ENCODE results near the gene PPP1R12B.
"Not testable (repeated sequence)": the region's sequence is repeated elsewhere in the genome, so short reads cannot be mapped to it uniquely, and the experiment has no call there.

The PPP1R12B gene

GRCh38 chr1:202348005-202348508, 442 bp upstream of the PPP1R12B start:
- no peak for DNase-seq

GRCh38 chr1:202349206-202349928, 868 bp downstream of the PPP1R12B start:
- no peak for DNase-seq

GRCh38 chr1:202351725-202352124, 3.2 kb downstream of the PPP1R12B start:
- DNase-seq, result no peak

GRCh38 chr1:202352583-202353197, 4.2 kb downstream of the PPP1R12B start:
- not testable (repeated sequence) for DNase-seq

GRCh38 chr1:202355944-202356553, 7.5 kb downstream of the PPP1R12B start:
- DNase-seq, result no peak

GRCh38 chr1:202357506-202357905, 9.0 kb downstream of the PPP1R12B start:
- DNase-seq, result no peak

- no peak for DNase-seq
Observed at GRCh38 chr1:202361224-202361623, 12.7 kb downstream of the PPP1R12B start.

GRCh38 chr1:202361701-202362100, 13.2 kb downstream of the PPP1R12B start:
- DNase-seq, result no peak

- DNase-seq, result no peak
Observed at GRCh38 chr1:202362212-202362611, 13.7 kb downstream of the PPP1R12B start.

- no peak for DNase-seq
Observed at GRCh38 chr1:202365092-202365815, 16.8 kb downstream of the PPP1R12B start.

GRCh38 chr1:202367271-202367670, 18.8 kb downstream of the PPP1R12B start:
- DNase-seq, result no peak

GRCh38 chr1:202370906-202371305, 22.4 kb downstream of the PPP1R12B start:
- not testable (repeated sequence) for DNase-seq

- no peak for DNase-seq
Observed at GRCh38 chr1:202374099-202374498, 25.6 kb downstream of the PPP1R12B start.

- DNase-seq, result not testable (repeated sequence)
Observed at GRCh38 chr1:202375175-202375574, 26.7 kb downstream of the PPP1R12B start.

- DNase-seq, result no peak
Observed at GRCh38 chr1:202376247-202376646, 27.7 kb downstream of the PPP1R12B start.

GRCh38 chr1:202379884-202380529, 31.5 kb downstream of the PPP1R12B start:
- not testable (repeated sequence) for DNase-seq

GRCh38 chr1:202380535-202380934, 32.0 kb downstream of the PPP1R12B start:
- DNase-seq, result not testable (repeated sequence)

- DNase-seq, result not testable (repeated sequence)
Observed at GRCh38 chr1:202381867-202382266, 33.4 kb downstream of the PPP1R12B start.

- DNase-seq, result not testable (repeated sequence)
Observed at GRCh38 chr1:202395831-202396230, 47.3 kb downstream of the PPP1R12B start.

- DNase-seq, result no peak
Observed at GRCh38 chr1:202397256-202397655, 48.8 kb downstream of the PPP1R12B start.

GRCh38 chr1:202398439-202398838, 49.9 kb downstream of the PPP1R12B start:
- not testable (repeated sequence) for DNase-seq

- not testable (repeated sequence) for DNase-seq
Observed at GRCh38 chr1:202401771-202402170, 53.3 kb downstream of the PPP1R12B start.

GRCh38 chr1:202403381-202403780, 54.9 kb downstream of the PPP1R12B start:
- not testable (repeated sequence) for DNase-seq

Data from SHP77 treated with DMSO at 0.1 percent for 48 hours (cell line).